Heart right ventricle (tissue), 16 donors: ENCODE data around the gene ULK1. TPM values are rescaled to one million over a fixed set of nuclear protein-coding genes. Genes with fewer than 3 reads are reported as not detected.
A peak's percentile ranks its signal among the peaks of the same experiment; 100 is the strongest.
"Not testable (repeated sequence)": the region's sequence is repeated elsewhere in the genome, so short reads cannot be mapped to it uniquely, and the experiment has no call there.

ENCODE experiments used
- ATAC-seq, 8 donors: fragments of 200-7000 bp; cut with Tn5 transposase; one replicate each; pipeline ENCODE4 v1.9.1; 2020; ENCODE audit warnings: mild to moderate bottlenecking in 8 of 8, moderate library complexity in 8 of 8, moderate number of reproducible peaks in 1 of 8
- DNase-seq, 2 donors: peaks; one replicate each; pipeline ENCODE4 v3.0.0-alpha.2; 2020
- H3K27ac ChIP-seq, 10 donors: fragments of 200-600 bp; sonication (generic) in 2 of 10; one replicate each; pipeline versions ENCODE4 v1.5.0 to v1.8.0; 2020 to 2022; ENCODE audit warnings: mild to moderate bottlenecking in 3 of 10
- H3K27me3 ChIP-seq, 7 donors: fragments of 200-600 bp; one replicate each; pipeline ENCODE4 v1.8.0; 2021 to 2022; ENCODE audit warnings: mild to moderate bottlenecking in 2 of 7
- H3K36me3 ChIP-seq, 9 donors: fragments of 200-600 bp; sonication (generic) in 1 of 9; one replicate each; pipeline versions ENCODE4 v1.5.0 to v1.8.0; 2020 to 2022; ENCODE audit warnings: mild to moderate bottlenecking in 2 of 9
- H3K4me1 ChIP-seq, 9 donors: fragments of 200-600 bp; sonication (generic) in 1 of 9; one replicate each; pipeline versions ENCODE4 v1.5.0 to v1.8.0; 2020 to 2022; ENCODE audit warnings: mild to moderate bottlenecking in 4 of 9
- H3K4me3 ChIP-seq, 10 donors: fragments of 200-600 bp; sonication (generic) in 2 of 10; one replicate each; pipeline versions ENCODE4 v1.5.0 to v1.8.0; 2020 to 2022; ENCODE audit warnings: mild to moderate bottlenecking in 7 of 10, moderate library complexity in 2 of 10
- H3K9me3 ChIP-seq, 11 donors: fragments of 200-600 bp in 10 of 11; sonication (generic) in 2 of 11; one replicate each; pipeline versions ENCODE4 v1.5.0 to v1.8.0; 2013 to 2022; ENCODE audit warnings: mild to moderate bottlenecking in 2 of 11, control low read depth in 1 of 11, moderate library complexity in 1 of 11
- WGBS, 2 donors: extraction: QIAGEN DNeasy Blood & Tissue Kit; methylation state at CpG; one replicate each; pipeline ENCODE4 v1.1.7; 2013; ENCODE audit warnings: inconsistent platforms in 1 of 2; 5-methylcytosine and 5-hydroxymethylcytosine counted together
- intact Hi-C, 10 donors: fragments of 100-400 bp; cut with DNase I; formaldehyde crosslinking; loops; one replicate each; pipeline versions ENCODE4 v1.11.1 to v1.14.2; 2022
- polyA plus RNA-seq, 2 donors: library from polyadenylated mRNA; stranded (reverse); fragments of 200-250 nt; gene quantifications; one replicate each; pipeline ENCODE4 v1.2.3, GENCODE V29; 2013
- total RNA-seq, 10 donors: library from RNA; stranded (reverse); fragmentation: NEBNext Ultra II Directional in 3 of 10; extraction: Animal tissue kit (Norgen Biotek cat#: 25700) in 3 of 10; gene quantifications; one replicate each; pipeline versions ENCODE4 v1.2.1 to v1.2.4, GENCODE V29; 2021 to 2023
- TF ChIP-seq, protein P1 (sequence below), 9 donors: fragments of 200-600 bp; sonication (generic) in 2 of 9; IDR thresholded peaks; one replicate each; pipeline versions ENCODE4 v1.5.0 to v1.8.0; 2021 to 2022; ENCODE audit warnings: antibody characterized with exemption in 9 of 9, mild to moderate bottlenecking in 5 of 9, moderate library complexity in 1 of 9
- donor health status: Arrhythmogenic right ventricular cardiomyopathy.
- donor health status: ischemic (EF 13 %, LVEDD 7.1; RV severe dilation, severe dysfunction).
- donor health status: healthy with polysubstance abuse.
- donor health status: DM: no; HTN: yes; CAD: no.
- donor health status: DM: no; HTN: no; CAD: no.
- donor health status: ischemic (EF 25% LVEDD 6.9; RV normal size, moderate dysfunction).
- donor health status: ischemic (EF 25% LVEDD 5.7; RV mildly dilated, moderate dysfunction).
- donor health status: healthy.
- donor health status: DM: yes; HTN: yes; CAD: no.
- donor health status: Ischemic cardiomyopathy.
- donor health status: ischemic (EF 35%, LVEDD 5.7; RV mildly dilated, moderate dysfunction).
- donor health status: nonischemic (EF 11% LVEDD 7.7; RV severe dilation, severe dysfunction).
- donor health status: DM: yes; HTN: yes; CAD: no.
- donor health status: PGD.
- donor health status: ischemic (EF 29% LVEDD 5.4; RV normal size, mild dysfunction).
- donor health status: nonischemic (EF 23%, LVEDD 6.1; RV moderate dilation, normal function).

Gene ULK1
- total and polyA plus RNA-seq, 12 donors = 10.7 to 77.7 (median 48.6) TPM

DNA sequence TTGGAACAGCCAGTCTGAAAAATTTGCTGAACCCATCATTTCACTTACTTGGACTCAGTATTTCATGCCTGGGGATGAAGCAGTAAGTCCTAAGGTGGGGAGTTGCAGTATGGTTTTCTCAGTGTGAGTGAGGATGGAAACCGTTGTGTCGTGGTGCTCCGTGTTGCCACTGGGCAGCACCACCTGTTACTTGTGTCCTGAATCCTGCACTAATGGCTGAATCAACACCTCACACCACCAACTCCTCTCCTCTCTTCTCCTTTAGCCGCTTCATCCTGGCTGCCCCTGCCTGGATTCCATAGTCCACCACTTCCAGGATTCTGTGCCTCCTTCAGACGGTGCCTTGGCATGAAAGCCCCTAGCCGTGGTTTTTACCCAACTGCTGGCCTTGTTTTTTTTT, 52.3 kb downstream of the ULK1 start:
- TF ChIP-seq, protein P1, sequence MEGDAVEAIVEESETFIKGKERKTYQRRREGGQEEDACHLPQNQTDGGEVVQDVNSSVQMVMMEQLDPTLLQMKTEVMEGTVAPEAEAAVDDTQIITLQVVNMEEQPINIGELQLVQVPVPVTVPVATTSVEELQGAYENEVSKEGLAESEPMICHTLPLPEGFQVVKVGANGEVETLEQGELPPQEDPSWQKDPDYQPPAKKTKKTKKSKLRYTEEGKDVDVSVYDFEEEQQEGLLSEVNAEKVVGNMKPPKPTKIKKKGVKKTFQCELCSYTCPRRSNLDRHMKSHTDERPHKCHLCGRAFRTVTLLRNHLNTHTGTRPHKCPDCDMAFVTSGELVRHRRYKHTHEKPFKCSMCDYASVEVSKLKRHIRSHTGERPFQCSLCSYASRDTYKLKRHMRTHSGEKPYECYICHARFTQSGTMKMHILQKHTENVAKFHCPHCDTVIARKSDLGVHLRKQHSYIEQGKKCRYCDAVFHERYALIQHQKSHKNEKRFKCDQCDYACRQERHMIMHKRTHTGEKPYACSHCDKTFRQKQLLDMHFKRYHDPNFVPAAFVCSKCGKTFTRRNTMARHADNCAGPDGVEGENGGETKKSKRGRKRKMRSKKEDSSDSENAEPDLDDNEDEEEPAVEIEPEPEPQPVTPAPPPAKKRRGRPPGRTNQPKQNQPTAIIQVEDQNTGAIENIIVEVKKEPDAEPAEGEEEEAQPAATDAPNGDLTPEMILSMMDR (IDR thresholded peaks at IDR 0.05) = no peak
- 68 to 84% methylated on average over 6 of the region's 6 CpGs for WGBS, 2 donors
- Histone ChIP-seq H3K4me1 (peaks cover 4 to 32% (median 16%) of the 10 kb centered on the region in 9 donors), H3K36me3 (peaks cover 0 to 31% (median 11%) of the 10 kb centered on the region in 9 donors), H3K4me3 (no peak overlapping the region), H3K27ac (no peak overlapping the region), H3K27me3 (no peaks in the 10 kb centered on the region), H3K9me3 (no peaks in the 10 kb centered on the region)
- intact Hi-C loops = loop anchor here in 6 of 10 donors (2.0 to 10.0 kb wide), 7 partner anchors 16 to 232 kb away; partner anchors contain the start of gene SFSWAP (in 1 of the 6)
- DNase-seq = no peak
- ATAC-seq = no peak

- ATAC-seq (no peak), DNase-seq (no peak)
- H3K36me3 ChIP-seq = peaks cover 0 to 25% (median 6%) of the 10 kb centered on the region in 9 donors
- H3K4me1 ChIP-seq = peaks cover 4 to 35% (median 24%) of the 10 kb centered on the region in 9 donors
- intact Hi-C loops = loop anchor here in 6 of 10 donors (2.0 to 10.0 kb wide), 7 partner anchors 17 to 233 kb away; partner anchors contain the start of gene SFSWAP (in 1 of the 6)
- no peak overlapping the region for H3K4me3 ChIP-seq
- no peaks in the 10 kb centered on the region for H3K9me3 ChIP-seq
- WGBS, 2 donors = 36 to 45% methylated on average over 8 of the region's 8 CpGs
- H3K27ac ChIP-seq = peak overlapping the region in 1 of 10 donors; percentile 84
- H3K27me3 ChIP-seq = no peaks in the 10 kb centered on the region
- TF ChIP-seq, protein P1 (IDR thresholded peaks at IDR 0.05) = no peak
Observed at GRCh38 chr12:131947482-131948027, 53.1 kb downstream of the ULK1 start.

GRCh38 chr12:131948166-131948712, 53.8 kb downstream of the ULK1 start:
- 71% methylated on average over 1 of the region's 1 CpG for WGBS, 2 donors
- TF ChIP-seq, protein P1 (IDR thresholded peaks at IDR 0.05) = no peak

GRCh38 chr12:131948713-131949430, 54.5 kb downstream of the ULK1 start:
- DNase-seq = not testable (repeated sequence)
- WGBS, 2 donors = 48 to 54% methylated on average over 23 of the region's 23 CpGs

More at GRCh38 chr12:131948166-131948712, 53.8 kb downstream of the ULK1 start:
- Histone ChIP-seq H3K4me3 (no peak overlapping the region), H3K27ac (peak overlapping the region in 4 of 10 donors; percentile 11 to 87 (median 82)), H3K36me3 (peaks cover 0 to 18% (median 6%) of the 10 kb centered on the region in 9 donors), H3K27me3 (no peaks in the 10 kb centered on the region), H3K4me1 (peaks cover 4 to 42% (median 29%) of the 10 kb centered on the region in 9 donors), H3K9me3 (no peaks in the 10 kb centered on the region)
- no peak for ATAC-seq
- no peak for DNase-seq
- intact Hi-C loops = loop anchor here in 6 of 10 donors (5.0 to 10.0 kb wide), 6 partner anchors 51 to 233 kb away; partner anchors contain the start of gene SFSWAP (in 1 of the 6)

More at GRCh38 chr12:131948713-131949430, 54.5 kb downstream of the ULK1 start:
- Histone ChIP-seq H3K36me3 (peaks cover 0 to 12% (median 4%) of the 10 kb centered on the region in 9 donors), H3K4me3 (peak overlapping the region in 9 of 10 donors; percentile 76 to 100 (median 92)), H3K27ac (peak overlapping the region in 9 of 10 donors; percentile 36 to 92 (median 81)), H3K4me1 (peaks cover 4 to 46% (median 29%) of the 10 kb centered on the region in 9 donors)
- not testable (repeated sequence) for H3K27me3 ChIP-seq, H3K9me3 ChIP-seq
- intact Hi-C loops = loop anchor here in 6 of 10 donors (1.0 to 10.0 kb wide), 8 partner anchors 20 to 234 kb away; partner anchors contain the start of genes PUS1 (in 1 of the 6) and SFSWAP (in 1 of the 6)
- ATAC-seq = peak in 3 of 8 donors; percentile 1 to 18 (median 3)
